H9 (cell line): ENCODE measurements around the gene OR52A5. TPM values are rescaled to one million over a fixed set of nuclear protein-coding genes. Genes with fewer than 3 reads are reported as not detected.

Experiments
- DNase-seq: peaks from one replicate; pipeline ENCODE4 v3.0.0-alpha.2; 2017
- H2AFZ ChIP-seq: one replicate; pipeline ENCODE4 v1.6.1; 2013; ENCODE audit warnings: mild to moderate bottlenecking, low read length, control low read depth, moderate library complexity
- H2AK5ac ChIP-seq: 2 replicates; pipeline ENCODE4 v1.6.1; 2013; ENCODE audit warnings: low read length, control low read depth, mixed read lengths; ENCODE audit not compliant: insufficient read length
- H2BK120ac ChIP-seq: one replicate; pipeline ENCODE4 v1.6.1; 2013; ENCODE audit warnings: low read depth, mild to moderate bottlenecking, low read length, control low read depth, inconsistent platforms; ENCODE audit not compliant: poor library complexity, severe bottlenecking
- H2BK12ac ChIP-seq: 2 replicates; pipeline ENCODE4 v1.6.1; 2013; ENCODE audit warnings: low read length, control low read depth, mixed read lengths, low read depth; ENCODE audit not compliant: insufficient read length
- H2BK15ac ChIP-seq: 2 replicates; pipeline ENCODE4 v1.6.1; 2013; ENCODE audit warnings: low read depth, low read length, control low read depth
- H2BK20ac ChIP-seq: one replicate; pipeline ENCODE4 v1.6.1; 2013; ENCODE audit warnings: low read depth, mild to moderate bottlenecking, low read length, control low read depth, inconsistent platforms; ENCODE audit not compliant: poor library complexity, severe bottlenecking
- H2BK5ac ChIP-seq: 2 replicates; pipeline ENCODE4 v1.6.1; 2013; ENCODE audit warnings: low read length, control low read depth, mixed read lengths; ENCODE audit not compliant: insufficient read length
- H3K14ac ChIP-seq: 2 replicates; pipeline ENCODE4 v1.6.1; 2013; ENCODE audit warnings: low read length, control low read depth; ENCODE audit not compliant: insufficient read depth
- H3K18ac ChIP-seq: 2 replicates; pipeline ENCODE4 v1.6.1; 2013; ENCODE audit warnings: low read depth, mild to moderate bottlenecking, mixed read lengths, low read length, control low read depth; ENCODE audit not compliant: insufficient read length
- H3K23ac ChIP-seq: 2 replicates; pipeline ENCODE4 v1.6.1; 2013; ENCODE audit warnings: low read length, control low read depth, mixed read lengths, low read depth; ENCODE audit not compliant: insufficient read length
- H3K23me2 ChIP-seq: 2 replicates; pipeline ENCODE4 v1.6.1; 2013; ENCODE audit warnings: low read depth, mild to moderate bottlenecking, mixed read lengths, low read length, control low read depth; ENCODE audit not compliant: insufficient read length, poor library complexity, severe bottlenecking
- H3K27ac ChIP-seq: 2 replicates; pipeline ENCODE4 v1.5.1; 2013; ENCODE audit warnings: low read length, control low read depth, mixed read lengths, low read depth; ENCODE audit not compliant: insufficient read length
- H3K27me3 ChIP-seq: 2 replicates; pipeline ENCODE4 v1.6.1; 2013; ENCODE audit warnings: low read length, control low read depth, inconsistent platforms; ENCODE audit not compliant: insufficient read depth
- H3K4ac ChIP-seq: 2 replicates; pipeline ENCODE4 v1.6.1; 2013; ENCODE audit warnings: low read depth, mild to moderate bottlenecking, control low read depth, inconsistent platforms, low read length, moderate library complexity
- H3K4me1 ChIP-seq: 2 replicates; pipeline ENCODE4 v1.6.1; 2013; ENCODE audit warnings: low read length, control low read depth, inconsistent platforms; ENCODE audit not compliant: insufficient read depth
- H3K4me2 ChIP-seq: 2 replicates; pipeline ENCODE4 v1.6.1; 2013; ENCODE audit warnings: low read length, control low read depth, mixed read lengths; ENCODE audit not compliant: insufficient read length, insufficient read depth
- H3K56ac ChIP-seq: 2 replicates; pipeline ENCODE4 v1.6.1; 2013; ENCODE audit warnings: low read depth, mild to moderate bottlenecking, mixed read lengths, low read length, control low read depth; ENCODE audit not compliant: insufficient read length
- H3K79me1 ChIP-seq: 2 replicates; pipeline ENCODE4 v1.6.1; 2013; ENCODE audit warnings: low read depth, mild to moderate bottlenecking, moderate library complexity, low read length, control low read depth, inconsistent platforms; ENCODE audit not compliant: insufficient read depth, poor library complexity, severe bottlenecking
- H3K79me2 ChIP-seq: 2 replicates; pipeline ENCODE4 v1.6.1; 2013; ENCODE audit warnings: low read length, control low read depth, inconsistent platforms; ENCODE audit not compliant: insufficient read depth
- H3K9ac ChIP-seq: 2 replicates; pipeline ENCODE4 v1.6.1; 2013; ENCODE audit warnings: low read length, control low read depth, mixed read lengths; ENCODE audit not compliant: insufficient read length; ENCODE audit errors: extremely low read depth
- H3K9me3 ChIP-seq: one replicate; pipeline ENCODE4 v1.6.1; 2013; ENCODE audit warnings: low read depth, low read length, inconsistent platforms; ENCODE audit not compliant: control insufficient read depth
- H3T11ph ChIP-seq: one replicate; pipeline ENCODE4 v1.6.1; 2013; ENCODE audit warnings: mild to moderate bottlenecking, low read length, control low read depth, inconsistent platforms
- H4K20me1 ChIP-seq: one replicate; pipeline ENCODE4 v1.6.1; 2013; ENCODE audit not compliant: control insufficient read depth, insufficient read length, insufficient read depth
- H4K5ac ChIP-seq: 2 replicates; pipeline ENCODE4 v1.6.1; 2013; ENCODE audit warnings: low read depth, mild to moderate bottlenecking, mixed read lengths, low read length, control low read depth; ENCODE audit not compliant: insufficient read length
- H4K8ac ChIP-seq: replicated peaks from 2 replicates; pipeline ENCODE4 v1.6.1; 2013; ENCODE audit warnings: low read length, control low read depth, mixed read lengths, low read depth; ENCODE audit not compliant: insufficient read length
- H4K91ac ChIP-seq: 2 replicates; pipeline ENCODE4 v1.6.1; 2013; ENCODE audit warnings: low read depth, mild to moderate bottlenecking, moderate library complexity, mixed read lengths, low read length, control low read depth; ENCODE audit not compliant: insufficient read length
- H3K27ac Mint-ChIP-seq, 3 experiments: 2 replicates in 2 of 3; 3 replicates in 1 of 3; pipeline ENCODE4 v1.8.0; 2020 to 2021; ENCODE audit warnings: mixed read lengths in 3 of 3, mild to moderate bottlenecking in 1 of 3, moderate library complexity in 1 of 3
- H3K27me3 Mint-ChIP-seq: 2 replicates; pipeline ENCODE4 v1.8.0; 2021; ENCODE audit warnings: low read depth, mild to moderate bottlenecking, moderate library complexity, mixed read lengths
- H3K36me3 Mint-ChIP-seq, 3 experiments: 2 replicates in 2 of 3; 3 replicates in 1 of 3; pipeline ENCODE4 v1.8.0; 2020 to 2021; ENCODE audit warnings: low read depth in 3 of 3, mixed read lengths in 3 of 3; ENCODE audit not compliant: insufficient read depth in 1 of 3
- H3K4me1 Mint-ChIP-seq, 2 experiments: 2 replicates each; pipeline ENCODE4 v1.8.0; 2020; ENCODE audit warnings: mixed read lengths in 2 of 2
- H3K4me3 Mint-ChIP-seq, 2 experiments: 2 replicates in 1 of 2; 3 replicates in 1 of 2; pipeline ENCODE4 v1.8.0; 2020 to 2021; ENCODE audit warnings: mild to moderate bottlenecking in 2 of 2, mixed read lengths in 2 of 2, moderate library complexity in 1 of 2
- H3K9me3 Mint-ChIP-seq, 2 experiments: 2 replicates in 1 of 2; 3 replicates in 1 of 2; pipeline ENCODE4 v1.8.0; 2020; ENCODE audit warnings: mild to moderate bottlenecking in 2 of 2, mixed read lengths in 2 of 2, moderate library complexity in 1 of 2
- CTCF ChIP-seq: fragments of 200-600 bp; sonication (generic); conservative IDR thresholded peaks from 3 replicates; pipeline ENCODE4 v1.8.0; 2021; ENCODE audit warnings: antibody characterized with exemption, mild to moderate bottlenecking
- WGBS: extraction: QIAGEN DNeasy Blood & Tissue Kit; methylation state at CpG from one replicate; pipeline ENCODE4 v1.1.7; 2013; ENCODE audit warnings: missing lambda C conversion rate, low lambda C conversion rate, mixed read lengths; ENCODE audit not compliant: insufficient read length; ENCODE audit errors: extremely low coverage; 5-methylcytosine and 5-hydroxymethylcytosine counted together
- total RNA-seq: library from RNA; stranded (reverse); gene quantifications from 2 replicates; pipeline ENCODE4 v1.2.1, GENCODE V29; 2021

OR52A5 gene
- total RNA-seq, 1 experiment from 2014 or later, result not detected

GRCh38 chr11:5102246-5102645, 35.9 kb downstream of the OR52A5 start:
- H3K27ac Mint-ChIP-seq, result no peak overlapping the region

More at GRCh38 chr11:5102246-5102645, 35.9 kb downstream of the OR52A5 start:
- no peaks in the 10 kb centered on the region for H3K27me3 Mint-ChIP-seq
- H3K4me1 ChIP-seq, result no peaks in the 10 kb centered on the region; the same call in 1 of the 2 replicates
- no peak overlapping the region for H3T11ph ChIP-seq
- H3K4ac ChIP-seq, result no peak overlapping the region
- H3K23me2 ChIP-seq, result no peaks in the 10 kb centered on the region
- H3K4me1 Mint-ChIP-seq, result 0 out of 4 replicates have a peak, but pooled peaks cover 0 to 4% of the 10 kb centered on the region in 2 experiments
- no peak overlapping the region for H4K8ac ChIP-seq
- H3K4me2 ChIP-seq, result no peak overlapping the region
- no peak overlapping the region for H3K18ac ChIP-seq
- H4K91ac ChIP-seq, result no peak overlapping the region
- H3K36me3 Mint-ChIP-seq, result no peaks in the 10 kb centered on the region
- H2BK5ac ChIP-seq, result no peak overlapping the region
- no peak overlapping the region for H2BK120ac ChIP-seq
- no peak overlapping the region for H3K9ac ChIP-seq
- no peak overlapping the region for H2AK5ac ChIP-seq
- no CpG with 5 or more reads among the region's 2 CpGs for WGBS
- no peaks in the 10 kb centered on the region for H3K9me3 ChIP-seq
- no peak overlapping the region for H2BK12ac ChIP-seq
- H3K23ac ChIP-seq, result no peak overlapping the region
- no peak overlapping the region for H4K5ac ChIP-seq
- no peaks in the 10 kb centered on the region for H4K20me1 ChIP-seq
- H3K14ac ChIP-seq, result no peak overlapping the region
- no peak overlapping the region; a peak in 1 of 5 replicates for H3K4me3 Mint-ChIP-seq
- no peak for TF ChIP-seq CTCF
- DNase-seq, result no peak
- no peaks in the 10 kb centered on the region for H3K9me3 Mint-ChIP-seq
- no peak overlapping the region for H2AFZ ChIP-seq
- H3K56ac ChIP-seq, result no peak overlapping the region
- H2BK20ac ChIP-seq, result no peak overlapping the region
- H2BK15ac ChIP-seq, result no peak overlapping the region
- H3K27me3 ChIP-seq, result no peaks in the 10 kb centered on the region
- no peaks in the 10 kb centered on the region for H3K79me1 ChIP-seq
- no peak overlapping the region for H3K27ac ChIP-seq
- H3K79me2 ChIP-seq, result no peaks in the 10 kb centered on the region
